CD4-positive, alpha-beta T cell treated with Interleukin-21 for 1 hour (primary cell): Measurements from ENCODE around the gene CAMSAP2.

ENCODE experiments used
- DNase-seq: peaks from one replicate; pipeline ENCODE4 v3.0.0-alpha.2; 2020

The CAMSAP2 gene

DNA sequence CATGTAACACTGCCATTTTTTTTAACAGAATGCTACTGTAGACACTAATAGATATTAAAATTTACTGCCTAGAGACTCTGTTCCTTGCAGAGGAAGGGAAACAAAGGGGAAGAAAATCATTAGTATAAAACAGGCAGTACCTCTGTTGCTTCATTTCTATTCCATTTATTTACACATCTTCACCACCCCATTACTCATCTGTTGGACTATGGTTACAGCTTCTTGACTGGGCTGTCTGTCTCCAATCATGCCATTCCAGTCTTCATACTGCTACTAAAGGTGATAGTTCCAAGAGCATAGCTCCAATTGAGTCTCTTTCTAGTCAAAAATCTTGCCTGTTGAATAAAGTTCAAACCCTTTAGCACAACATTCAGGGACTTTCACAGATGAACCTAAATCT is 111.9 kb downstream of the CAMSAP2 start:
- no peak for DNase-seq

DNA sequence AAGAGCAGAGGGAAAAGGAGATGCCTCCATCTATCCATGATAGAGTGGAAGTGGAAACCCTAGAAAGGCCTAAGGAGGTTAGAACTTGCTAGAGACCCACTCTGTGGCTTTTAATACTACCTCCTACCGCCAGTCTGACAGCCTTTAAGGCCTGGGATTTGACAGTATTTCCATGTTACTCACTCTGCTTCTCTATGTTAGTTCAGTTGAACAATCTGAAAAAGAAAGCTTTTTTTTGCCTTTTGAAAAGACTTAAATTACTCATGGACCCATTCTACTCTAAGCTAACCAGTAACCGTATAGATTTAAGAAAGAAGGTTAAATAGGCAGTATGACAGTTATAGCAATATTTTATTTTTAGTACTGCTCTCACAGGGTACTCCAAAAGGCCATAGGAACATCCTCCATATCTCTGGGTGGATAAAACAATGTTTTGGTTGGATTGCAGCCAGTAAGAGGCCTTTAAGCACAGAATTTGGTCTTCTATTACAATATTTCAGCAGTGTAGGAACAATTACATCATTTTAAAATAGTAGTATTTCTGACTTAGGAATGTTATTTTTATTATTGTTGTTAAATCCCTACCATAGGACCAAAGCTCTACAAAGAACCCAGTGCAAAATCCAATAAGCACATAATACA is 118.1 kb downstream of the CAMSAP2 start:
- DNase-seq, result no peak

DNA sequence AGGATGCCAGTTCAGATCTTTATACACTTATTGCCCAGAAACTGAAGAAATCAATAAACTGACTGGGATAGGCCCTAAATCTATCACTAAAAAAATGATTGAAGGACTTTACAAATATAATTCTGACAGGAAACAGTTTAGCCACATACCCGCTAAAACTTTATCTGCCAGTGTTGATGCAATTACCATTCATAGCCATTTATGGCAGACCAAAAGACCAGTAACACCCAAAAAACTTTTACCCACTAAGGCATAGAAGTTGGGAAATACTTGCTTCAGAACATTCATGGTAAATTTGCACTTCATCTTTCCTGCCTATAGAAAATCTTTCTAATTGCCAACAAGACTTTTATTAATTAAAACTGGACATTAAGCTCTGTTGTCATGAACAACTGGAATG is 119.1 kb downstream of the CAMSAP2 start:
- no peak for DNase-seq

DNA sequence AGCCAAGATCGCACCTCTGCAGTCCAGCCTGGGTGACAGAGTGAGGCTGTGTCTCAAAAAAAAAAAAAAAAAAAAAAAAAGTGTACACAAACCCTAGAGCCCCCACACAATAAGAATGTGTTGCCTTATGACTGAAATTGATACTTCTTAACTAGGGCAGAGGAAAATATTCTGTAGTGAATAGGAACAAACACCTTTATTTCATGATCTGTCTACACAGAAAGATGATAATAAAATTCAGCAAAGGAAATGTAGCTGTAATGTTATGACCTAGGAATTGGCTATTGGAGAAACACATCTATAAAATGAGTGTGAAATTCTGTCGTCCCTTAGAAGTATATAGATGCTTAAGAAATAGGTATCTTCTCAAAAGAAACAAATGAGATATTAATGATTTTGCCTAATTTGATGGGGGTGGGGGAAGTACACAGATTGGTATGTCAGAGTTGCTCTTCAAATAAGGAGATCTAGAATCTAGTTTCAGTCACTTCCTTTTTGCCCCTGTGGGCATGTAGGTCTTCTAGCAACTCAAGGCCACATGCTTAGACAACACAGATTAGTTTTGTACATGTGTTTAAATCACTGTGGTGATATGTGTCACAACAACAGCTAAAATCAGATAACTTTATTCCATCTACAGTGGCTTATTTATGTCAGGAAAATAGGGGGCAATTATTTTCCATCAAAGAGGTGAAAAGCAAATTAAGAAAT is 123.4 kb downstream of the CAMSAP2 start:
- DNase-seq, result peak; percentile 57

DNA sequence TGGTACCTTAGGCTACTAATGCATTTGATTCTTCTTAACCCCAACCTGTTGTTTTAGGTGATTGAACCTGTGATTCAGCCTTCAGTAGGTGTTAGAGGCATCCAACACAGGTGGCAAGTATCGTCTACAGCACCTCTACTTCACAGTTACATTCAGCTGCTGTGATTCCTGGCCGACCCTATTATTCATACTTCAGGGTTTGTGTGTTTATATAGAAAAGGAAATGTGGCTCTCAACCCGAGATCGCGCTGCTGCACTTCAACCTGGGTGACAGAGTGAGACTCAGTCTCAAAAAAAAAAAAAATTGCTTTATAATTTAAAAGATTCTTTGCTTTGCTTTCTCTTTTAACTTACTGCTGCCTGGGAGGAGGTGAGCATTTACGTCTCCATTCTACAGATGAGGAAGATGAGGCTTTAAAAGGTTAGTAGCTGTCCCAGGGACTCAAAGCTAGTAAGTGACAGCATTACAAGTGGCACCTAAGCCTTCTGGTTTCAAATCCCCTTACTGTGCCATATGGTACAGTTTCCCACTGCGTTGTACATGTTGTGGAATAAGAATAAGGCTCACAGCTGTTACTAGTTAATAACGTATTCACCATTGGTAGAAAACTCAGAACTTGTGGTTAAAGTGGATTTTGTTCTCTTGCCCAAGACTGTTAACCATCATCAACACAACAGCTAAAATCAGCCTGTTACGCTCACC is 124.2 kb downstream of the CAMSAP2 start:
- peak; percentile 40 for DNase-seq

DNA sequence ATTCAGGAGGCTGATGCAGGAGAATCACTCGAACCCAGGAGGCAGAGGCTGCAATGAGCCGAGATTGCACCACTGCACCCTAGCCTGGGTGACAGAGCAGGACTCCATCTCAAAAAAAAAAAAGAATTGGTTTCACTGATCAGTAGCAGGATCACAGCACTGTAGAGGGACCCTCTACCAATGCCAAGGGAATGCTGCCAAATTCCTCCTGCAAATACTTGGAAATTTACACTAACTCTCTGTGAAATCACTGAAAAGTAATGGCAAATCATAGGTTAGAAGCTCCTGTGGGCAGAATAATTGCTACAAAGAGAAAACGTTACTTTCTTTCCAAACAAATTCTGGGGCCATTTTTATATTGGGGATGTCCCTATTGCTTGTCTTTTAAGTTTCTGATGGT is 127.4 kb downstream of the CAMSAP2 start:
- DNase-seq, result no peak

DNA sequence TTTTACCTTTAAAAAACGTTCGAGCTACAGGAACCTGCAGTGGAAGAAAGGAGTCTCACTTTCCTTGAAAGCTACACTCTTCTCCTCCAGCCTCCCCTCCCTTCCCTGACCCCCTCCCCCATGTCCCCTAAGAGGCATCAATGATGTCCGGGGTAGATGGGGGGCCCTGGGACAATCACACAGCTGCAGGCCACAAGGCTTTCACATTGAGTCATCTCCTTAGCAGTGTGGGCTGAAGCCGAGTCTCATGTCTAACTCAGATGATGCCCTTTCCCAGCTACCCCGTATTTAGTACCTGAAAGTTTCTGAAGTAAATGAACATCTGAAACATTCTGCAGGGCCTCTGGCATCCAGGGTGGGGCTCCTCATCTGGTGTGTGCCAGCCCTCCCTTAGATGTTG is 127.8 kb downstream of the CAMSAP2 start:
- DNase-seq, result no peak

DNA sequence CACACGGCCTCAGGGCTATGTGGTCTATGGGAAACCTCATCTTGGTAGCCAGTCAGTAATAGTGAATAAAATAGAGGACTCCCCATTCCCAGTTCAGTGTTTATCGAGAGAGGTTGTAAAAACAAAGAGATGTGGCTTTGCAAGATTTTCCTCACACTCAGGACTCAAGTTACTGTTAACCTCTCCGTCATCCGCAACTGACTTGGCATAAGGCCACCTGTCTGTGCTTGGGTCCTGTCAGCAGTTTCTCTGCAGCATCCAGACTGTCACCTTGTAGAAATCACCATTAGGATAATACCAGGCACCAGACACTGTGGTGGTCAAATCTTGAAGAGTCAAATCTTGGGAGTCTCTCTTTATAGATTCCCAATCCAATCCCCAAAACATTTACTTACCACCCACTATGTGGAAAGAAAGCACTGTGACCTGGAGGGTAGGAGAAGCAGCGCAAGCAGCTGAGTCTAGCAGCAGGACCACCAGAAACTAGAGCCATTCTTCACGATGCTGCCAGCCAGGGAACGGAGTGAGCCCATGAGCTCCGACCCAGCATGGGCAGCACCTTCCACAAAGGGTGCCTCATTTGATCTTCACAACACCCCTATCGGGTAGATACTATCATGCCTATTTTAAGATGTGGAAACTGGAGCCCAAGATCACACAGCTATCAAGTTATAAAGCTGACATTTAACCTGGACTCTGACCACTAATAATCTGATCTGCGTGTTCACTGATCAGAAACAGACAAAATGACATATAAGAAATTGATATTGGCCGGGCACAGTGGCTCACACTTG is 128.5 kb downstream of the CAMSAP2 start:
- no peak for DNase-seq

DNA sequence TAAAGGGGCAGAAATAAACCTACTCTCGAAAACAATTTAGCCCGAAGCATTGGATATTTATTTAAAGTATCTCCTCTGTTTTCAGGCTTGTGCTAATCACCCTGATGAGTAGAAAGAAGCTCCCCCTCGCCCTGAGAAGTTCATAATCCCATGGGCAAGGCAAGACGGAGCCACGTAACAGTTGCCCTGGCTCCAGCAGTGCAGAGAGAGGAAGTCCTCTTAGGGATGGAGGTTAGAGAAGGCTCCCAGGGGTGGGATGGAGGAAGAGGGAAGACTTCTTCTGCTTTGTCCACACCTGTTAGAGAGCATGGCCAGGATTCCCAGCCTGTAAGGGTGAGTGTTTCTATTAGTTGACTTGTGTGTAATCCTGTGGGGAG is 130.7 kb downstream of the CAMSAP2 start:
- no peak for DNase-seq

DNA sequence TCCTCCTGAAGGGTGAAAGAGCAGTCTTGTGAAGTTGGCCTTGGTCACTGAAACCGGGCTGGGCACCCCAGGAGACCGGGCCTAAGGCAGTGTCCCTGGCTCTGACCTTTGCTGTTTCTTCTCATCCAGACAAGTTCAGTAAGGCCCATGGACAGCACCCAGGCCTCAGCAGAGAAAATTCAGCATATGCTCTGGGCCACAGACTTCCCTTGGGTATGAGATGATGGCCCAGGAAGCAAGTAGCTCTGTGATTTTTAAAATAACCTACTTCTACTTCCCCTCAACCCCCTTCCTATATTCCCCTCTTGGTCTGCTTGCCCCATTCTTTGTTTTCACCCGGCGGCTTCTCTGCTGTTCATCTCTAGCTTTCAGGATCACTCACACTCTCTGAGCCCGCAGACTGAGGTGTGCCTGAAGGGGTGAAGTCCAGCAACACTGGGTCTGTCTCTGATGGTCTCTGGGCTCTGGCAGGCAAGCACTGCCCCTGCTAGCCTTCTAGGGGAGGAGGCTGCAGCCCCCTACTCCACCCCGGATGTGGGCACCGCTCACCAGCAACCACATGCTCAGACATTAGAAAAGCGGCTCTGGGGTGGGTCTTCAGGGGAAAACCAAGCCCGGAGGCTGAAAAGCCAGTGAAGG is 131.2 kb downstream of the CAMSAP2 start:
- DNase-seq, result peak; percentile 48

DNA sequence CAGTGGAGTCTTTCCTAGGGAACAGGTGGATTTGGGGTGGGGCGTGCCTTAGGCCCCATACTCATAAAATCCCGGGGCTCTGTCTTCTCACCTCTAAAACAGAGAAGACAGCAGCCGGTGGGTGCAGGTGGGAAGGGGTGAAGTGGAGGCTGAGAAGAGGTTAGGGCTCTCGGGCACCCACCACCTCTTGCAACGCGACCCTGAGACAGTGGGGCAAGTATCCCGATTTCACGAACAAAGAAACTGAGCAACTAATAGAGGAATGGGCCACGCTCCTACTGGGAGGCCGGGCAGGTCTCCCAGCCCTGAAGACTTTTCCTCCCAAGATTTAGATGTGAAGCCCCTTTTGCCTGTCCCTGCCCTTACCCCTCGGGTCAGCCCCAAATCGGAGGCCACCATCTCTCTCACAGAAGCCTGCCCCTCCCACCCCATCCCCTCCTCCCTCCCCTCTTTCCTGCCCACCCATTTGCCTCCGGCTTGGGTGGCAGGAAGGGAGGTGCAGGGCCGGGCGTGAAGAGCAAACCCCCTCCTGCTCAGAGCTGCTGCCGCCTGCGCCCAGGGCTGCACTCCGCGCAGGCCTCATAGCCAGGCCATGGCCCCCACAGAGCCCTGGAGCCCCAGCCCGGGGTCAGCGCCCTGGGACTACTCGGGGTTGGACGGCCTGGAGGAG is 133.9 kb downstream of the CAMSAP2 start, which contains the start of gene GPR25:
Gene GPR25, plus strand, starts transcription at position 536 of the 670 bp plus-strand sequence. Its CDS starts 57 bp downstream, at position 593.
- DNase-seq, result no peak

DNA sequence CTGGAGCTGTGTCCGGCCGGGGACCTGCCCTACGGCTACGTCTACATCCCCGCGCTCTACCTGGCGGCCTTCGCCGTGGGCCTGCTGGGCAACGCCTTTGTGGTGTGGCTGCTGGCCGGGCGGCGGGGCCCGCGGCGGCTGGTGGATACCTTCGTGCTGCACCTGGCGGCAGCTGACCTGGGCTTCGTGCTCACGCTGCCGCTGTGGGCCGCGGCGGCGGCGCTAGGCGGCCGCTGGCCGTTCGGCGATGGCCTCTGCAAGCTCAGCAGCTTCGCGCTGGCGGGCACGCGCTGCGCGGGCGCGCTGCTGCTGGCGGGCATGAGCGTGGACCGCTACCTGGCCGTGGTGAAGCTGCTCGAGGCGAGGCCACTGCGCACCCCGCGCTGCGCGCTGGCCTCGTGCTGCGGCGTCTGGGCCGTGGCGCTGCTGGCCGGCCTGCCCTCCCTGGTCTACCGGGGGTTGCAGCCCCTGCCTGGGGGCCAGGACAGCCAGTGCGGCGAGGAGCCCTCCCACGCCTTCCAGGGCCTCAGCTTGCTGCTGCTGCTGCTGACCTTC is 134.5 kb downstream of the CAMSAP2 start:
- no peak for DNase-seq

DNA sequence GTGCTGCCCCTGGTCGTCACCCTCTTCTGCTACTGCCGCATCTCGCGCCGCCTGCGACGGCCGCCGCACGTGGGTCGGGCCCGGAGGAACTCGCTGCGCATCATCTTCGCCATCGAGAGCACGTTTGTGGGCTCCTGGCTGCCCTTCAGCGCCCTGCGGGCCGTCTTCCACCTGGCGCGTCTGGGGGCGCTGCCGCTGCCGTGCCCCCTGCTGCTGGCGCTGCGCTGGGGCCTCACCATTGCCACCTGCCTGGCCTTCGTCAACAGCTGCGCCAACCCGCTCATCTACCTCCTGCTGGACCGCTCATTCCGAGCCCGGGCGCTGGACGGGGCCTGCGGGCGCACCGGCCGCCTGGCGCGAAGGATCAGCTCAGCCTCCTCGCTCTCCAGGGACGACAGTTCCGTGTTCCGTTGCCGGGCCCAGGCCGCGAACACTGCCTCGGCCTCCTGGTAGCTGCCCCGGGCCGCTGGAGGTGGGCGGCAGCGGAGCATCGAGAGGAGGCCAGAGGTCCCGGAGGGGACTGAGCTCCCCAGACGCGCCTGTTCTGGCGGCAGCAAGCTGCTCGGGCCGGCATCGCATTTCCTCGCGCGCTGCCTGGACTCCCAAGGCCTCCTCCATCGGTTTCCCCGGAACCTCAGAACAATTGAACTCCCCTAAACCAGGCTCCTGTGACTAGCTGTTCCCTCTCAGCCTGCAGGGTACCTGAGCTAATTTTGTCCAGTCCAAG is 135.1 kb downstream of the CAMSAP2 start:
- DNase-seq, result no peak

DNA sequence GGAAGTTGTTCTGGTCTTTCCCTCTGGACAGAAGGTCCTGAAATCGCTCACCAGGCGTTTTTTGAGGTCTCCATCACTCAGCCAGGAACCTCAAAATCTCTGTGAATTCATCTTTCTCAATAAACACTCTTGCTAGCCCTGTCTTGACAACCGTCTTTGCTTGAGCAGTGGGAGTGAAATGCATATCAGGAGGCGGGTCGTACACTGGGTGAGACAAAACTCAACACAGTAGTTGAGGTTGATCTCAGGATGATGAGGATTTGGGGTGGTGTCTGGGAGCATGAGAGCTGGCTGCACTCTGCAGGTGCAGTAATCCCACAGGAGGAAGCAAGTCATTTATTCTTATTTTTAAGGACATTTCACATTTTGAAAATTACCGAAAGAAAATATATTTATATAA is 136.0 kb downstream of the CAMSAP2 start:
- DNase-seq, result no peak

DNA sequence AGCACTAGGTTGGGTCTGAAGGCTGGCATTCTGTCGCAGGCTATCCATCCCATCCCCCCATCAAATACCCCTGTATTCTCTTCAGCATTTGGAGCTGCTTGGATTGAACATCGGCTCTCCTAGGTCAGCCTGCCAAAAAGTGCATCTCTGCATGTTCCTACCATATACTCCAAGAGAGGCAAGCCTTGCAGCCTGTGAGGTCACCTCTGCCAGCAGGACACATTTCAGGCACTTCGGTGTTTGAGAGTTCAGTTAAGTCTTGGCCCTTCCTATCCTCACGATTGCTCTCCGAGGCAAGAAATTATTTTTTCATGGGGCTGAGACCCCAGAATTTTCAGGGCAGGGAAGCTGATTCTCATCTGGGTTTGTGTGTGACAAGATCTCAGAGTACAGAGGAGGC is 136.7 kb downstream of the CAMSAP2 start:
- no peak for DNase-seq

DNA sequence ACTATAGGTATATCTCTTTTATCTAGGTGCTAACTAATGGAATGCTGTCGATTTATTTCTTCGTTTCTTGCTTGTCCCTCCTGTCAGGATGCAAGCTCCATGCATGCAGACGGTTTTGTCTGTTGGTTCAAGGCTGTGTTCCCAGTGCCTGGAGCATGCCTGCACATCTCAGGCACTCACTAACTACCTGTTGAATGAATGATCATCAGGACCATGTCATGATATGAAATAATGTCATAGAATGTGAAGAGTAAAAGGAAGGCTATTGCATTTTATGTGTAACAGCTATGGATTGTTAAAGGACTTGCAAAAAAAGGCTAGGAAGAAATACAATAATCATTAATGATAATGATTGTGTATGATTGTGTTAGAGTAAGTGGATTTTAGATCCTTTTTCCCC is 138.3 kb downstream of the CAMSAP2 start:
- no peak for DNase-seq

DNA sequence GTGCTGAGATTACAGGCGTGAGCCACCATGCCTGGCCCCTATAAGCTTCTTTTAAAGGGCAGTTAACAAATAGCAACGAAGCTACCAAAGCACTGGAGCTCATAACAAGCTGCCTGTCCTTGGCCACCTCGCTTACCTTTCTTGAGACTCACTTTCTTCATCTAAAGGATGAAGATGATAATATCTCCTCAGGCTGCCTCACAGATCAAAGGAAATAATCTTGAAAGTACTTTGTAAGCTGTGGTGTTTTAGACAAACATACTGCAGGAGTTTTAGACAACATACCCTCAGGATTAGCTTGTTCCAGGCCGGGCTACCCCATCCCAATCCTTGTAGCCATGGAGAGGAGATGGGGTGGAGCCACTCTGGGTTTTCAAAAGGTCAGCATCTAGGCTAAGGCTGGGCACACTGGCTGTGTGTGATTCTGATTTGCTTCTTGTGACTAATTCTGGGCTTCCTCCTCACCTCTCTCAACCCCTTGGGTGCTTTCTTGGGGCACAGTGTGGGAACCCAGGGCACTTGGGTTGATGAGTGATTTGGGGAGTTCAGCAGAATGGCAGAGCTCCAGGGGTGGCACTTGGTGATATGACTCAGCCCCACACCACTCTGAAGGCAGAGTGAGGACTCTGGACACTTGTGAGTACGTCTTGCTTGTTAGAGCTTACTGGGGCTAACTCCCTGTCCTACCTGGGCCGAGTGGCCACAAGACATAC is 139.3 kb downstream of the CAMSAP2 start:
- DNase-seq, result peak; percentile 42

DNA sequence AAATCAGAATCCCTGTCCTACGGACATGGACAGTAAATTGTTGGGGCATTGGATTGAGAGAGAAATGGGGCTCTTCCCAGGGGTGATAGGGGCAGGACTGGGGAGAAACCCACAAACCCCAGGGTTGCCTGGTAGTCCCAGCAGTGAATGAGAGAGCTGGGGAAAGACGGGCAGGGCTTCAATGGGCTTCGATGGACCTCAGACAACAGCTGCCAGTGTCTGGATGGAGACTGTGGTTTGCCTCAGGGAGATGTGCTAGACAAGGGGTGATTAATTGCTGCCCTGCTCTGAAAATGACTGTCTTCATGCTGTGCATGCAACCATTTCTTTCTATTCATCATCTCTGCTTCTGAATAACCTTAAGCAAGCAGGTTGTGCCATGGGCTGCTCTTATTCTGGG is 141.5 kb downstream of the CAMSAP2 start:
- no peak for DNase-seq

DNA sequence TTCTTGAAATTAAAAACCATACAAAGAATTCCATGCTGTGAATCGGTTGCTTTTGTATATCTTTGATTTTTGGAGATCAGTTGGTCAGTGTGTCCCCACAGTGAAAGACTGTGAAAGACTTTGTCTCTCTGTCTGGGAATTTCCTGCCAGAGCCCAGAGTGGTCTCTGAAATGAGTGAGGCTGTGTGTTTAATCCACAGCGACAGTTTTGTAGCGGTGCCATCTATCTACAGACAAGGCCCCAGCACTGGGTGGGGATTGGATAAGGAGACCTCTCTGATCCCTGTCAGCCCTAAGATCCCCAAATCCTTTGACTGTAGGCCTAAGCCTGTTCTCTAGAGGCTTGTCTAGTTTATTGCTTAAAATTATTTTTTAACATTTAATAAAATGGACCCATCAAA is 144.4 kb downstream of the CAMSAP2 start:
- DNase-seq, result no peak

DNA sequence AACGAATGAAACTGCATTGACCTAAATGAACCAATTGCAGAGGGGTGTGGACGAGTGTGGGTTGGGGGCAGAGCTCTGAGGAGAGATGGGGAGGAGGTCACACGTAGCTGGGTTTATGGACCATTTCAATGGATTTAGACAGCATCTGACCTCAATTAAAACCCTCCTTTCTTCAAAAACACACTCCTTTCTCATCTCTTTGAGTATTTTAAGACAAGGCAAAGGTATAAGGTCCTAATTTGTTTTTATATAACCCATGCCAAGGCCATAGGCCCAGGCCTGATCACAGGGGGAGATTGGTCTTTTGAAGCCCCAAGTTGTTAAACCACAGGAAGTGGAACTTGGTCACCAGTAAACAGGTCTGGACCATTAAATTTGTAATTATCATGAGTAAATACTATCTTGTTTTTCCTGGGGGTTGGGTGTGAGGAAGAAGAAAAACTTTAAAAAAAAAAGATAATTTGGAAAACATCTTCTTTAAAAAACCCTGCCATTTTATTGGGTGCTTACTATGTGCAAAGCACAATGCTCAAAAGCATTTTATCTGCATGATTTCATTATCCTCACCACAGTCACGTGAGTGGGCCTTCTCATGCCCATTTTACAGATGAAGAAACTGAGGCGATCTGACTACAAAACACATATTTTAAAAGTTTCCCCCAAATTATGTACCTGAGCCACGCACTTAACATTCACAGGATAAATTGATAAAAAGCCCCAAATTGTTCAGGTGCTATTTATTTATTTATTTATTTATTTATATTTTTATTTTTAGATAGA is 147.1 kb downstream of the CAMSAP2 start:
- DNase-seq, result no peak
